ENCODE results near the gene SPECC1.

DNA sequence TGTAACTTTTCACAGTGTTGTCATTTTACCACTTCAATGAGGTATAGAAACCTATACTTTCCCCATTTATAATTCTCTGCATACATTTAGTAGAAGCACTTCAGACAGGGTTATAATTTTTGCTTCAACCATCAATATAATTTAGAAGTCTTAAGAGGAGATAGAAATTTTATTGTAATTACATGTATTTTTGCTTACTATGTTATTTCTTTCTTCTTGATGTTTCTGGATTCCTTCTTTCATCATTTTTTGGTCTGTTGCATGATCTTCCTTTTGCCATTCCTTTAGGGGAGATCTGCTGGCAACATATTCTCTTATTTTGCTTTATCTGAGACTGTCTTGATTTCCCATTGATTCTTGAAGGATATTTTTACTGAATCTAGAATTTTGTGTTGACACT is 31.1 kb downstream of the SPECC1 start:
- no peak for TF ChIP-seq POLR2A (IDR thresholded peaks at IDR 0.05; ENCODE audit: extremely low read depth, insufficient read length)
- TF ChIP-seq, protein P1, sequence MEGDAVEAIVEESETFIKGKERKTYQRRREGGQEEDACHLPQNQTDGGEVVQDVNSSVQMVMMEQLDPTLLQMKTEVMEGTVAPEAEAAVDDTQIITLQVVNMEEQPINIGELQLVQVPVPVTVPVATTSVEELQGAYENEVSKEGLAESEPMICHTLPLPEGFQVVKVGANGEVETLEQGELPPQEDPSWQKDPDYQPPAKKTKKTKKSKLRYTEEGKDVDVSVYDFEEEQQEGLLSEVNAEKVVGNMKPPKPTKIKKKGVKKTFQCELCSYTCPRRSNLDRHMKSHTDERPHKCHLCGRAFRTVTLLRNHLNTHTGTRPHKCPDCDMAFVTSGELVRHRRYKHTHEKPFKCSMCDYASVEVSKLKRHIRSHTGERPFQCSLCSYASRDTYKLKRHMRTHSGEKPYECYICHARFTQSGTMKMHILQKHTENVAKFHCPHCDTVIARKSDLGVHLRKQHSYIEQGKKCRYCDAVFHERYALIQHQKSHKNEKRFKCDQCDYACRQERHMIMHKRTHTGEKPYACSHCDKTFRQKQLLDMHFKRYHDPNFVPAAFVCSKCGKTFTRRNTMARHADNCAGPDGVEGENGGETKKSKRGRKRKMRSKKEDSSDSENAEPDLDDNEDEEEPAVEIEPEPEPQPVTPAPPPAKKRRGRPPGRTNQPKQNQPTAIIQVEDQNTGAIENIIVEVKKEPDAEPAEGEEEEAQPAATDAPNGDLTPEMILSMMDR (IDR thresholded peaks at IDR 0.05; ENCODE audit: low read depth, low read length): no peak
- TF ChIP-seq, protein P2, sequence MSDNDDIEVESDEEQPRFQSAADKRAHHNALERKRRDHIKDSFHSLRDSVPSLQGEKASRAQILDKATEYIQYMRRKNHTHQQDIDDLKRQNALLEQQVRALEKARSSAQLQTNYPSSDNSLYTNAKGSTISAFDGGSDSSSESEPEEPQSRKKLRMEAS (IDR thresholded peaks at IDR 0.05; ENCODE audit: low read depth, low read length): no peak
- TF ChIP-seq MYC (IDR thresholded peaks at IDR 0.05; ENCODE audit: low read depth, low read length): no peak

Data from NB4 (cell line).